ENCODE data around the gene HMGB1.
"Not testable (repeated sequence)": the region's sequence is repeated elsewhere in the genome, so short reads cannot be mapped to it uniquely, and the experiment has no call there.

HMGB1 gene

DNA sequence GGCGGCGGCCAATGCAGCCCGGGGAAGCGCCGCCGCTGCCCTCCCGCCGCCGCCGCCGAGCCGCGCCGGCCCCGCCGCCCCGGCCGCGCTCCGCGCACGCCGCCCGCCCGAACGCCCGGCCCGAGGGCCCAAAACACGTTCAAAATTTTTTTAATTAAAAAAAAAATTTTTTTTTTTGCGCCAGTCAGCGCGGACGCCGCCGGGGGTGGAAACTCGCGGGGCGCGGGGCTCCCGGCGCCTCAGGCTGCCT, 468 bp downstream of the HMGB1 start:
- H3K27me3 ChIP-seq (ENCODE audit: insufficient read depth, low read length): no peaks in the 10 kb centered on the region
- peaks cover 0 to 3% of the 10 kb centered on the region in 2 experiments for H3K4me1 ChIP-seq (ENCODE audit: control insufficient read depth in 1 of 2, insufficient read depth in 2 of 2, low read length in 2 of 2)
- H3K14ac ChIP-seq (ENCODE audit: low read length): peak overlapping the region; percentile 98
- H3K79me1 ChIP-seq (ENCODE audit: low read length): peaks cover 13% of the 10 kb centered on the region
- peak overlapping the region; percentile 94 for H4K91ac ChIP-seq (ENCODE audit: low read depth, low read length)
- peak overlapping the region; percentile 88 for H4K8ac ChIP-seq (ENCODE audit: low read depth, low read length)
- peak overlapping the region; percentile 91 for H4K12ac ChIP-seq (ENCODE audit: low read depth, low read length)
- peak overlapping the region; percentile 64 for H2AK5ac ChIP-seq (ENCODE audit: low read length)
- DNase-seq: no peak
- H3K4ac ChIP-seq (ENCODE audit: low read depth, low read length): peak overlapping the region; percentile 90
- H3K9me3 ChIP-seq (ENCODE audit: insufficient read depth, low read depth, low read length): no peaks in the 10 kb centered on the region
- peak overlapping the region; percentile 58 for H3K4me2 ChIP-seq (ENCODE audit: low read length)
- H2BK5ac ChIP-seq (ENCODE audit: low read depth, low read length, poor library complexity): peak overlapping the region; percentile 99
- H3K79me2 ChIP-seq (ENCODE audit: control insufficient read depth, insufficient read depth, low read length, poor library complexity): peaks cover 12% of the 10 kb centered on the region
- peak overlapping the region; percentile 96 for H3K4me3 ChIP-seq (ENCODE audit: low read depth, low read length)
- H2AFZ ChIP-seq (ENCODE audit: insufficient read depth, low read length, poor library complexity): no peak overlapping the region
- peak overlapping the region; percentile 99 for H3K27ac ChIP-seq (ENCODE audit: low read depth, low read length)
- no peak overlapping the region for H2BK12ac ChIP-seq (ENCODE audit: low read length)
- peak overlapping the region; percentile 93 for H2BK120ac ChIP-seq (ENCODE audit: insufficient read depth, low read length, poor library complexity)
- H3K18ac ChIP-seq (ENCODE audit: low read length): peak overlapping the region; percentile 91
- H3K9ac ChIP-seq (ENCODE audit: low read length): peak overlapping the region; percentile 100
- no peak overlapping the region for H3K23ac ChIP-seq (ENCODE audit: low read length)
- H3K36me3 ChIP-seq (ENCODE audit: control insufficient read depth in 1 of 2, insufficient read depth in 2 of 2, low read length in 2 of 2): peaks cover 0 to 5% of the 10 kb centered on the region in 2 experiments
- no CpG with 5 or more reads among the region's 41 CpGs for whole genome bisulfite sequencing (ENCODE audit: extremely low coverage, insufficient coverage, insufficient read length)

DNA sequence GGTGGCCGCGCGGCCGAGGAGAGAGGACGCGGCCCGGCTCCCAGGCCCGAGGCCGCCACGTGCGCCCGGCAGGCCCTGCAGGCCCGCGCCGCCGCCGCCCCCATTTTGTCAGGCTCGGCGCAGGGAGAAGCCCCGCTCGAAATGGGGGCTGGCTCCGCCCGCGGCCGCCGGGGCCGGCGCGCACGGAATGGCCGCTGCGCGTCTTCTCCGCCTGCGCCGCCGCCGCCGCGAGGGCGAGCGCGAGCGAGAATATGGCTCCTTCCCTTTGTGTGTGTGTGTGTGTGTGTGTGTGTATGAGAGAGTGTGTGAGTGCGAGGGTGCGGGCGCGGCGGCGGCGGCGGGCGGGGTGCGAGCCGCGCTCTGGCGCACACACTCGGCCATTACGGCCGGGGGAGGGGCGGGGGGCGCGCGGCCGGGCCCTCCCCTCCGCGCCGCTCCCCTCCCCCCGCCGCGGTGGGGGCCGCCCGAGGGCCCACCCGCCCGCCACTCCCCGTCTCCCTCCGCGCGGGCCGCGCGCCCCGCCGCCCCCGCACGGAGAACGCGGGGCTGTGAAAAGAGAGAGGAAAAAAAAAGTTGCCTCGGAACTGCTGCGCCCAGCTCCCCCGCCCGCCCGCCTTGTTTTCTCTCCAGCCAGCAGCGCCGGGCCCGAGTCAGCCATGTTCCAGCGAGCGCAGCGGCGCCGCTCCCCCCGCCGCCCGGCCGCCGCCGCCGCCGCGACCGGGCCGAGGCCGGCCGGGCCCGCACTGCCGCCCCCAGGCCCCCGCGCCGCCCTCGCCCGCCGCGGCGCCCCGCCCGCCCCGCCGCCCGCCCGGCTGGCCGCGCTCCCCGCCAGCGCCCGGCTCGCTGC, 1.0 kb downstream of the HMGB1 start:
- H3K4me2 ChIP-seq (ENCODE audit: low read length): peak overlapping the region; percentile 64
- no peak overlapping the region for H3K23ac ChIP-seq (ENCODE audit: low read length)
- H3K27ac ChIP-seq (ENCODE audit: low read depth, low read length): peak overlapping the region; percentile 99
- peak overlapping the region; percentile 79 for H3K9ac ChIP-seq (ENCODE audit: low read length)
- H3K79me1 ChIP-seq (ENCODE audit: low read length): peaks cover 13% of the 10 kb centered on the region
- no peaks in the 10 kb centered on the region for H3K27me3 ChIP-seq (ENCODE audit: insufficient read depth, low read length)
- peak overlapping the region; percentile 90 for H3K4ac ChIP-seq (ENCODE audit: low read depth, low read length)
- peak overlapping the region; percentile 86 for H2AK5ac ChIP-seq (ENCODE audit: low read length)
- peak overlapping the region; percentile 75 for H2BK120ac ChIP-seq (ENCODE audit: insufficient read depth, low read length, poor library complexity)
- peak overlapping the region; percentile 91 for H2BK5ac ChIP-seq (ENCODE audit: low read depth, low read length, poor library complexity)
- H4K91ac ChIP-seq (ENCODE audit: low read depth, low read length): peak overlapping the region; percentile 94
- peak overlapping the region; percentile 86 for H3K14ac ChIP-seq (ENCODE audit: low read length)
- H2AFZ ChIP-seq (ENCODE audit: insufficient read depth, low read length, poor library complexity): peak overlapping the region; percentile 60
- H3K36me3 ChIP-seq (ENCODE audit: control insufficient read depth in 1 of 2, insufficient read depth in 2 of 2, low read length in 2 of 2): peaks cover 0 to 5% of the 10 kb centered on the region in 2 experiments
- peak overlapping the region; percentile 91 for H4K8ac ChIP-seq (ENCODE audit: low read depth, low read length)
- peak overlapping the region; percentile 92 for H4K12ac ChIP-seq (ENCODE audit: low read depth, low read length)
- peak; percentile 54 to 77 for DNase-seq
- H3K4me1 ChIP-seq (ENCODE audit: control insufficient read depth in 1 of 2, insufficient read depth in 2 of 2, low read length in 2 of 2): peaks cover 0 to 3% of the 10 kb centered on the region in 2 experiments
- peak overlapping the region; percentile 96 for H3K4me3 ChIP-seq (ENCODE audit: low read depth, low read length)
- H3K18ac ChIP-seq (ENCODE audit: low read length): peak overlapping the region; percentile 96
- H3K79me2 ChIP-seq (ENCODE audit: control insufficient read depth, insufficient read depth, low read length, poor library complexity): peaks cover 12% of the 10 kb centered on the region
- H3K9me3 ChIP-seq (ENCODE audit: insufficient read depth, low read depth, low read length): no peaks in the 10 kb centered on the region
- no CpG with 5 or more reads among the region's 136 CpGs for WGBS (ENCODE audit: extremely low coverage, insufficient coverage, insufficient read length)
- no peak overlapping the region for H2BK12ac ChIP-seq (ENCODE audit: low read length)

DNA sequence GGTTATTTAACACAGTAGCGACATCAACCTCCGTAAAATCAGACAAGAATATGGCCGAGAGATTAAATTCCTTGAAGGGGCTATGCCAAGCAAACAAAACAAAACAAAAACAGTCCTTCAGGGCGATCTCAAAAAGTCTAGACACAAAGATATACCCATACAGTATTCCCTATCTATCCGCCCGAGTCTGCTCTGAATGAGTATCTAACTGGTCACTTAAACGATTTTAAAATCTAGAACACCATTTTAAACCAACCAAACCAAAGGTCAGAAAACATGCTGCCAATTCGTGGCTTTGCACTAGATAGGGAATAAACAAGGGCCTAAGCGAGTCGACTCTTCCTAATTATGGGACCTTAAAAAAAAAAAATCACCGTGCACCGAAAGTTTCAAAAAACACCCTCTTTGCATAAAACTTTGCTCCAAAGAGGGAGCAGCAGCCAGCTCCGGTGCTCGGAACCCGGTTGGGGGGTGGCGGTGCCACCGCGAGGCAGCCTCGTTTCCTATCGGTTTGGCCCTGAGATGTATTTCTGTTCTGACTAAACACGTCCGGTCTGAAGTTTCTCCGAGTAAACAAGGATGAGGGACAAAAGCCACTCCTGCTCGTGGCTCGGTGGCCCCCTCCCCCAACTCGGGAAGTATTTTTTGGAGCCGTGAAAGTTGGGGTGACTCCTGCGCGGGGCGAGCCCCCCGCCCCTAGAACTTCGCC, 1.8 kb downstream of the HMGB1 start:
- no CpG with 5 or more reads among the region's 32 CpGs for WGBS (ENCODE audit: extremely low coverage, insufficient coverage, insufficient read length)
- peaks cover 0 to 3% of the 10 kb centered on the region in 2 experiments for H3K4me1 ChIP-seq (ENCODE audit: control insufficient read depth in 1 of 2, insufficient read depth in 2 of 2, low read length in 2 of 2)
- peaks cover 12% of the 10 kb centered on the region for H3K79me2 ChIP-seq (ENCODE audit: control insufficient read depth, insufficient read depth, low read length, poor library complexity)
- peak overlapping the region; percentile 96 for H3K4me3 ChIP-seq (ENCODE audit: low read depth, low read length)
- H3K27me3 ChIP-seq (ENCODE audit: insufficient read depth, low read length): no peaks in the 10 kb centered on the region
- H3K9ac ChIP-seq (ENCODE audit: low read length): peak overlapping the region; percentile 57
- H2BK12ac ChIP-seq (ENCODE audit: low read length): no peak overlapping the region
- peak overlapping the region; percentile 64 for H3K4me2 ChIP-seq (ENCODE audit: low read length)
- H3K4ac ChIP-seq (ENCODE audit: low read depth, low read length): peak overlapping the region; percentile 90
- DNase-seq: peak; percentile 19 to 53
- H3K14ac ChIP-seq (ENCODE audit: low read length): peak overlapping the region; percentile 86
- no peak overlapping the region for H3K23ac ChIP-seq (ENCODE audit: low read length)
- peak overlapping the region; percentile 75 for H2BK120ac ChIP-seq (ENCODE audit: insufficient read depth, low read length, poor library complexity)
- H3K9me3 ChIP-seq (ENCODE audit: insufficient read depth, low read depth, low read length): no peaks in the 10 kb centered on the region
- H3K18ac ChIP-seq (ENCODE audit: low read length): peak overlapping the region; percentile 96
- H4K12ac ChIP-seq (ENCODE audit: low read depth, low read length): peak overlapping the region; percentile 92
- H2BK5ac ChIP-seq (ENCODE audit: low read depth, low read length, poor library complexity): peak overlapping the region; percentile 91
- peaks cover 13% of the 10 kb centered on the region for H3K79me1 ChIP-seq (ENCODE audit: low read length)
- peaks cover 0 to 5% of the 10 kb centered on the region in 2 experiments for H3K36me3 ChIP-seq (ENCODE audit: control insufficient read depth in 1 of 2, insufficient read depth in 2 of 2, low read length in 2 of 2)
- peak overlapping the region; percentile 94 for H4K91ac ChIP-seq (ENCODE audit: low read depth, low read length)
- H4K8ac ChIP-seq (ENCODE audit: low read depth, low read length): peak overlapping the region; percentile 91
- peak overlapping the region; percentile 99 for H3K27ac ChIP-seq (ENCODE audit: low read depth, low read length)
- peak overlapping the region; percentile 60 for H2AFZ ChIP-seq (ENCODE audit: insufficient read depth, low read length, poor library complexity)
- H2AK5ac ChIP-seq (ENCODE audit: low read length): peak overlapping the region; percentile 86

DNA sequence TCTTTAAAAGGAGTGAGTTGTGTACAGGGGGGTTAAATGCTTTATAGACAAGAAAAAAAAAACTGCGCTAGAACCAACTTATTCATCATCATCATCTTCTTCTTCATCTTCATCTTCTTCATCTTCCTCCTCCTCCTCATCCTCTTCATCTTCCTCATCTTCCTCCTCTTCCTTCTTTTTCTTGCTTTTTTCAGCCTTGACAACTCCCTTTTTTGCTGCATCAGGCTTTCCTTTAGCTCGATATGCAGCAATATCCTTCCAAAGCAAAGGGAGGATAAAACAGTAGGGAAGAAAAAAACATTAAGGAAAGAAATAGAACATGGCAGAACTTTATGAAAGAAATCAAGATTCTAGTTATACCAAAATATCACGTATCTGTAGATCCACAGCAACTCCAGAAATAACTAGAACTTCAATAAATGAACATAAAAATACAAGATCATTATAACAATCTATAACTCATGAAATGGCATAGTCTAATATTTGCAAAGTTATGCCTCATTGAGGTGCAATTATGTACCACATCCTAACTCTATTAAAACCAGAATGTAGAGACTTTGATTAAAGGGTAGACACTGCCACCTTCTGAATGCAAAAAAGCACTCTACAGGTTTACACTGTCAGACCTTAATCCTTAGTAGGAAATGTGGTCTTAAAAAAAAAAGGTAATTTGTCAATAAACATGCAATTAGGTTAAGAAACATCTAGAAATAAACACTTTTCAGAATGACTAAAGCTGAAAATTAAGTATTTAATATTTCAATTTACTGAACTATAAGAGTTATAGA, 4.3 kb downstream of the HMGB1 start:
- not testable (repeated sequence) for H2BK120ac ChIP-seq (ENCODE audit: insufficient read depth, low read length, poor library complexity); H3K4me2 ChIP-seq (ENCODE audit: low read length); H3K4me3 ChIP-seq (ENCODE audit: low read depth, low read length); H4K91ac ChIP-seq (ENCODE audit: low read depth, low read length); H2BK12ac ChIP-seq (ENCODE audit: low read length); H3K27me3 ChIP-seq (ENCODE audit: insufficient read depth, low read length); H3K4ac ChIP-seq (ENCODE audit: low read depth, low read length); H2AFZ ChIP-seq (ENCODE audit: insufficient read depth, low read length, poor library complexity); H3K14ac ChIP-seq (ENCODE audit: low read length); H3K23ac ChIP-seq (ENCODE audit: low read length); H3K9me3 ChIP-seq (ENCODE audit: insufficient read depth, low read depth, low read length); H2AK5ac ChIP-seq (ENCODE audit: low read length); H4K8ac ChIP-seq (ENCODE audit: low read depth, low read length); H3K27ac ChIP-seq (ENCODE audit: low read depth, low read length); H4K12ac ChIP-seq (ENCODE audit: low read depth, low read length); H3K9ac ChIP-seq (ENCODE audit: low read length); H3K4me1 ChIP-seq (ENCODE audit: control insufficient read depth in 1 of 2, insufficient read depth in 2 of 2, low read length in 2 of 2); H3K18ac ChIP-seq (ENCODE audit: low read length); H3K36me3 ChIP-seq (ENCODE audit: control insufficient read depth in 1 of 2, insufficient read depth in 2 of 2, low read length in 2 of 2); H2BK5ac ChIP-seq (ENCODE audit: low read depth, low read length, poor library complexity)
- peaks cover 13% of the 10 kb centered on the region for H3K79me1 ChIP-seq (ENCODE audit: low read length)
- WGBS (ENCODE audit: extremely low coverage, insufficient coverage, insufficient read length): no CpG with 5 or more reads among the region's 3 CpGs
- peaks cover 12% of the 10 kb centered on the region for H3K79me2 ChIP-seq (ENCODE audit: control insufficient read depth, insufficient read depth, low read length, poor library complexity)
- DNase-seq: peak in 1 of 2 donors; percentile 38
